BJ (cell line): ENCODE measurements around the gene MROH7. TPM values are rescaled to one million over a fixed set of nuclear protein-coding genes. Genes with fewer than 3 reads are reported as not detected.

Source experiments
- CTCF ChIA-PET: fragments of 350-600 bp; formaldehyde crosslinking; extraction: SDS; loops from one replicate; lab custom pipeline; 2021; ENCODE audit warnings: antibody characterized with exemption, inconsistent platforms; lab: Yijun Ruan, JAX
- POLR2A ChIA-PET: fragments of 300-600 bp; sonication (Branson Sonifier 250); formaldehyde crosslinking; extraction: SDS; loops from one replicate; lab custom pipeline; 2021; ENCODE audit warnings: antibody characterized with exemption; lab: Charles Lee
- DNase-seq: peaks from one replicate; pipeline ENCODE4 v3.0.0-alpha.2; 2011; ENCODE audit warnings: low read depth
- H3K27me3 ChIP-seq: 2 replicates; pipeline ENCODE4 v1.6.0; 2011; ENCODE audit warnings: low read length; ENCODE audit not compliant: control insufficient read depth, insufficient read depth
- H3K36me3 ChIP-seq: 2 replicates; pipeline ENCODE4 v1.5.1; 2011; ENCODE audit warnings: low read length; ENCODE audit not compliant: control insufficient read depth, insufficient read depth
- H3K4me3 ChIP-seq: 2 replicates; pipeline ENCODE4 v1.5.1; 2011; ENCODE audit warnings: low read depth, mild to moderate bottlenecking, control low read depth, low read length
- polyA plus RNA-seq: library from polyadenylated mRNA; depleted of rRNA; stranded (reverse); fragments of >200 nt; gene quantifications from 2 replicates; pipeline ENCODE4 v1.2.3, GENCODE V29; 2011
- TF ChIP-seq, protein P1 (sequence below): IDR thresholded peaks from 2 replicates; pipeline ENCODE4 v1.5.1; 2011; ENCODE audit warnings: low read depth, mild to moderate bottlenecking, control low read depth, inconsistent platforms, low read length, moderate library complexity; ENCODE audit not compliant: insufficient read depth

Gene MROH7
- polyA plus RNA-seq, 1 experiment = 0.10 TPM

DNA sequence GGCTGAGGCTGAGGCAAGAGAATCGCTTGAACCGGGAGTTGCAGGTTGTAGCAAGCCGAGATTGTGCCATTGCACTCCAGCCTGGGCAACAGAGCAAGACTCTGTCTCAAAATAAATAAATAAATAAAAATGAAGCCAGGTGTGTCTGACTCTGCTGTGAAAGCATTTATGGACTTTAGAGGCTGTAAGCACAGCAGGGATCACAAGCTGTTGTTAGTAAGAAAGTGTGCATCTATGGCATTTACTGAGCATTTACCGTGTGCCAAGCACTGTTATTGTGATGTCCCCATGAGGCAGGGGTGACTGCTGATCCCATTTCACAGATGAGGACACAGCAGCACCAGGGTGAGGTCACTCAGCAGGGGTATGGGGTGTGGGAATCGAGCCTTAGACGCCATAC is 38.3 kb upstream of the MROH7 start:
- no peaks in the 10 kb centered on the region for H3K27me3 ChIP-seq
- TF ChIP-seq, protein P1, sequence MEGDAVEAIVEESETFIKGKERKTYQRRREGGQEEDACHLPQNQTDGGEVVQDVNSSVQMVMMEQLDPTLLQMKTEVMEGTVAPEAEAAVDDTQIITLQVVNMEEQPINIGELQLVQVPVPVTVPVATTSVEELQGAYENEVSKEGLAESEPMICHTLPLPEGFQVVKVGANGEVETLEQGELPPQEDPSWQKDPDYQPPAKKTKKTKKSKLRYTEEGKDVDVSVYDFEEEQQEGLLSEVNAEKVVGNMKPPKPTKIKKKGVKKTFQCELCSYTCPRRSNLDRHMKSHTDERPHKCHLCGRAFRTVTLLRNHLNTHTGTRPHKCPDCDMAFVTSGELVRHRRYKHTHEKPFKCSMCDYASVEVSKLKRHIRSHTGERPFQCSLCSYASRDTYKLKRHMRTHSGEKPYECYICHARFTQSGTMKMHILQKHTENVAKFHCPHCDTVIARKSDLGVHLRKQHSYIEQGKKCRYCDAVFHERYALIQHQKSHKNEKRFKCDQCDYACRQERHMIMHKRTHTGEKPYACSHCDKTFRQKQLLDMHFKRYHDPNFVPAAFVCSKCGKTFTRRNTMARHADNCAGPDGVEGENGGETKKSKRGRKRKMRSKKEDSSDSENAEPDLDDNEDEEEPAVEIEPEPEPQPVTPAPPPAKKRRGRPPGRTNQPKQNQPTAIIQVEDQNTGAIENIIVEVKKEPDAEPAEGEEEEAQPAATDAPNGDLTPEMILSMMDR = no peak
- ChIA-PET POLR2A (interaction anchor here (0.6 kb wide), 1 partner anchor 443 kb away, joined by 4 read pairs; no protein-coding TSS in a partner anchor), CTCF (no interaction called here)
- no peak overlapping the region for H3K4me3 ChIP-seq
- H3K36me3 ChIP-seq = no peaks in the 10 kb centered on the region
- no peak for DNase-seq

DNA sequence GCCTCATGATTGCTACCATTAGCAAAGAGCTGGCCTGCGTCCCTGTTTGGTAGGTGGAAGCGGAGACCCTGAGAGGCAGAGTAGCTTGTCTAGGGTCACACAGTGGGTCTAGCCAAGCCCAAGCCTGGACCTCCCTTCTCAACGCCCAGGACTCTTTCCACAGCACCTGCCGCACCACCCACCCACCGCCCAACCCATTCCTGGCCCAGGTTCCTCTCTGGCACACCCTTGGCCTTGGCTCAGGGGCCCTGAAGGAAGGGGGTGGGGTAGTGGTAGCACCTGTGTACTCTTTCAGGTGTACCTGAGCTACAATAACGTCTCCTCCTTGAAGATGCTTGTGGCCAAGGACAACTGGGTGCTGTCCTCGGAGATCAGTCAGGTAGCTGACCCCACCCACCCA is 37.5 kb upstream of the MROH7 start:
- H3K4me3 ChIP-seq = no peak overlapping the region
- no peaks in the 10 kb centered on the region for H3K36me3 ChIP-seq
- ChIA-PET POLR2A (no interaction called here), CTCF (interaction anchor here (1.1 kb wide), 1 partner anchor 17 kb away, joined by 3 read pairs; no protein-coding TSS in a partner anchor)
- DNase-seq = no peak
- TF ChIP-seq, protein P1 = no peak
- no peaks in the 10 kb centered on the region for H3K27me3 ChIP-seq

DNA sequence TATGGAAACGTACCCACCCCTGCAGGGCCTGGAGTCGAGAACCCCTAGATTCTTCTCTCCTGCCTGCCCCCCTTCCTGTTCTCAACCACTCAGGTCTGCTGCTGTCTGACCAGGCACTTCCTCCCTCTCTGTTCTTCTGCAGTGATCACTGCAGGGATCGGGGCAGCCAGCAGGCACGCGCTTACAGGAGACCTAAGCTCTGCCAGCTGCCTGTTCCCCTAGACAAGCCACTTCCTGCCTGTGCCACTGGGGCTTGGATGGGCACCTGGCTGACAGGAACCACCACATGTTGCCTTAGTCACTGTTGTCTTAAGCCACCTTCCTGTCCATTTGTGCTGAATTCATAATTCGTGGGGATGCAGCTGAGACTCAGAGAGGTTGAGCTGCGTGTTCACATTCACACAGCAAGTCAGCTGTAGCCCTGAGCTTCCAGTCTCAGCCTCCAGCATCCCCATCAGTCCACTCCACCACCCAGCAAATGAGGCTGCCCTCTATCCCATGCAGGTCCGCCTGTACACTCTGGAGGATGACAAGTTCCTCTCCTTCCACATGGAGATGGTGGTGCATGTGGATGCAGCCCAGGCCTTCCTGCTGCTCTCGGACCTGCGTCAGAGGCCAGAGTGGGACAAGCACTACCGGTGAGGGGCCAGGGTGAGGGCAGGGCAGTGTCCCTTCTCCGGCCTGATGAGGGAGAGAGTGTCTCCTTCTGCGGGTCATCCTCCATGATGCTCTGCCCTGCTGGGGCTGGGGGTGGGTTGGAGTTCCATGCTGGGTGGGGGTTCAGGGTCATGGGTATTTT is 36.8 kb upstream of the MROH7 start:
- TF ChIP-seq, protein P1 = no peak
- CTCF ChIA-PET = interaction anchor here (1.1 kb wide), 1 partner anchor 18 kb away, joined by 3 read pairs; no protein-coding TSS in a partner anchor
- Histone ChIP-seq H3K4me3 (no peak overlapping the region), H3K27me3 (no peaks in the 10 kb centered on the region), H3K36me3 (no peaks in the 10 kb centered on the region)
- POLR2A ChIA-PET = no interaction called here
- DNase-seq = no peak

DNA sequence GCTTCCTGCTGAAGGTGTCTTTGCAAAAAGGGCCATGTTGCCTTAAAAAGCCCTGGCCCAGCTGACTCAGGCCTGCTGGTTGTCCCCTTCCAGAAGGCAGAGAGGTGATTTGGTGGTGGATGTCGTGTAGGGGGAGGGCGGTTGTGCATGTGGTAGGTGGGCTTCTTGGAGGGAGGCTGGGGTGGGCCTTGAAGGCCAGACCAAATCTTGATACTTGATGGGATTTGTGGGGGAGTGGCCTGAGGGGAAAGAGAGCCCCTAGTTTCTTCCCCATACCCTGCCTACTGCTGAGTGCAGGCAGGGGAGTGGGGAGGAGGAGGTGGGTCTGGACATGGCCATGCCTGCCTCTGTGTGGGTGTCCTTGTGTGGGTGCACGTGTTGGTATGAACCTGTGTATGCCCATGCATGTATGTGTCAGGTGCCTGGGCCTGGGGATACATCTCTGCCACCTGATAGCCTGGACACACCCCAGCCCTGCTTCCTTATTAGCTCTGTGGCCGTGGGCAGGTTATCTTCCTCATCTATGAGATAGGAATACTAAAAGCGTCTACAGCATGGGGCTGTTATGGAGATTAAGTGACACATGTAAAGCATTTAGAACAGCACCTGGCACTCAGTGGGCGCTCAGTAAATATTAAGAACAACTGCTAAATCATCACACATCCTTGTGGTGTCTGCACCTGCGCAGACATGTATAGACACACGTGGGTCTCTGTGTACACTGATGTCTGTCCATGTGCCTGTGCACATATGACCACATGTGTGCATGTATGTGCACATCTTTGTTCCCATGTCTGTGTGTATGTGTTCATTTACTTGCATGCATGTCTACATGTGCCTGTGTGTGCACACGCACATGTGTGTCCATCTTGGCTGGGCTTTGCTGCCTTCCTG is 35.2 kb upstream of the MROH7 start:
- no peaks in the 10 kb centered on the region for H3K27me3 ChIP-seq
- CTCF ChIA-PET = no interaction called here
- DNase-seq = no peak
- H3K36me3 ChIP-seq = no peaks in the 10 kb centered on the region
- POLR2A ChIA-PET = no interaction called here
- no peak overlapping the region for H3K4me3 ChIP-seq
- TF ChIP-seq, protein P1 = no peak

DNA sequence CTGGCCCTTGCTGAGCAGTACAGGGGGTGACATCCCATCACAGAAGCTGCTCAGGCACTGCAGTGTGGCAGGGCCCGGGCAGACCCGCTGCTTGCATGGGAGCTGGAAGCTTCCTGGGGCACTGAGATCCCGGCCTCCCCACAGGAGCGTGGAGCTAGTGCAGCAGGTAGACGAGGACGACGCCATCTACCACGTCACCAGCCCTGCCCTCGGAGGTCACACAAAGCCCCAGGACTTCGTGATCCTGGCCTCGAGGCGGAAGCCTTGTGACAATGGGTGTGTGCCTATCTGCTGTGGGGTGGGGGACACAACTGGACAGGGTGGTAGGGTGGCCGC is 34.6 kb upstream of the MROH7 start:
- Histone ChIP-seq H3K27me3 (no peaks in the 10 kb centered on the region), H3K36me3 (no peaks in the 10 kb centered on the region), H3K4me3 (no peak overlapping the region)
- TF ChIP-seq, protein P1 = no peak
- no peak for DNase-seq
- POLR2A ChIA-PET = no interaction called here
- CTCF ChIA-PET = no interaction called here
